Neuron (in vitro differentiated cells): ENCODE measurements around the gene HIRIP3.
A peak's percentile ranks its signal among the peaks of the same experiment; 100 is the strongest.
"Not testable (repeated sequence)": the region's sequence is repeated elsewhere in the genome, so short reads cannot be mapped to it uniquely, and the experiment has no call there.

Experiments used
- H2AFZ ChIP-seq: one replicate; pipeline ENCODE4 v1.6.1; 2013; ENCODE audit warnings: low read depth, mild to moderate bottlenecking, inconsistent platforms, low read length, moderate library complexity
- H3K27me3 ChIP-seq: one replicate; pipeline ENCODE4 v1.6.1; 2013; ENCODE audit warnings: low read length; ENCODE audit not compliant: insufficient read depth
- H3K36me3 ChIP-seq: one replicate; pipeline ENCODE4 v1.6.1; 2013; ENCODE audit warnings: low read length; ENCODE audit not compliant: insufficient read depth
- H3K4me1 ChIP-seq: one replicate; pipeline ENCODE4 v1.6.1; 2013; ENCODE audit warnings: low read length; ENCODE audit not compliant: insufficient read depth
- H3K4me3 ChIP-seq: 2 replicates; pipeline ENCODE4 v1.5.1; 2013; ENCODE audit warnings: mild to moderate bottlenecking, low read length, moderate library complexity
- H3K9me3 ChIP-seq: one replicate; pipeline ENCODE4 v1.6.1; 2013; ENCODE audit warnings: low read length

The HIRIP3 gene

GRCh38 chr16:29995324-29995910 lies at the start of gene HIRIP3:
HIRIP3 (minus strand) TSS chr16:29995617; CDS start chr16:29995605, 12 bp downstream.
- H3K27me3 ChIP-seq: no peaks in the 10 kb centered on the region
- peaks cover 35% of the 10 kb centered on the region for H3K36me3 ChIP-seq
- peak within 1 kb of the TSS; percentile 78 for H2AFZ ChIP-seq
- peaks cover 21% of the 10 kb centered on the region for H3K4me1 ChIP-seq
- H3K9me3 ChIP-seq: no peaks in the 10 kb centered on the region
- peak within 1 kb of the TSS; percentile 73 for H3K4me3 ChIP-seq

- no peaks in the 10 kb centered on the region for H3K27me3 ChIP-seq
- no peaks in the 10 kb centered on the region for H3K36me3 ChIP-seq
- H3K4me1 ChIP-seq: no peaks in the 10 kb centered on the region
- H2AFZ ChIP-seq: no peak overlapping the region
- H3K4me3 ChIP-seq: no peak overlapping the region
- no peaks in the 10 kb centered on the region for H3K9me3 ChIP-seq
Measured at GRCh38 chr16:30041841-30042240, 46.4 kb upstream of the HIRIP3 start.

- not testable (repeated sequence) for H2AFZ ChIP-seq, H3K36me3 ChIP-seq, H3K9me3 ChIP-seq, H3K4me1 ChIP-seq, H3K27me3 ChIP-seq, H3K4me3 ChIP-seq
Measured at GRCh38 chr16:30040690-30041089, 45.3 kb upstream of the HIRIP3 start.

- no peaks in the 10 kb centered on the region for H3K36me3 ChIP-seq
- H3K4me3 ChIP-seq: no peak overlapping the region
Measured at GRCh38 chr16:30040221-30040620, 44.8 kb upstream of the HIRIP3 start.

GRCh38 chr16:30033270-30033669 lies 37.9 kb upstream of the HIRIP3 start:
- Histone ChIP-seq H3K4me1 (peaks cover 17% of the 10 kb centered on the region), H2AFZ (no peak overlapping the region), H3K27me3 (peaks cover 7% of the 10 kb centered on the region), H3K36me3 (no peaks in the 10 kb centered on the region), H3K9me3 (no peaks in the 10 kb centered on the region), H3K4me3 (no peak overlapping the region)

More at GRCh38 chr16:30040221-30040620, 44.8 kb upstream of the HIRIP3 start:
- no peaks in the 10 kb centered on the region for H3K4me1 ChIP-seq
- no peaks in the 10 kb centered on the region for H3K9me3 ChIP-seq
- no peak overlapping the region for H2AFZ ChIP-seq
- no peaks in the 10 kb centered on the region for H3K27me3 ChIP-seq

GRCh38 chr16:30032083-30032819 lies 36.8 kb upstream of the HIRIP3 start:
- H2AFZ ChIP-seq: no peak overlapping the region
- H3K4me1 ChIP-seq: peaks cover 17% of the 10 kb centered on the region
- H3K9me3 ChIP-seq: no peaks in the 10 kb centered on the region
- H3K36me3 ChIP-seq: no peaks in the 10 kb centered on the region
- H3K4me3 ChIP-seq: no peak overlapping the region
- H3K27me3 ChIP-seq: peaks cover 7% of the 10 kb centered on the region

GRCh38 chr16:30031477-30031918 lies 36.1 kb upstream of the HIRIP3 start:
- H2AFZ ChIP-seq: peak overlapping the region; percentile 35
- peaks cover 17% of the 10 kb centered on the region for H3K4me1 ChIP-seq
- peaks cover 7% of the 10 kb centered on the region for H3K27me3 ChIP-seq
- peak overlapping the region; percentile 42 for H3K4me3 ChIP-seq
- no peaks in the 10 kb centered on the region for H3K36me3 ChIP-seq
- H3K9me3 ChIP-seq: no peaks in the 10 kb centered on the region

GRCh38 chr16:30030841-30031413 lies 35.5 kb upstream of the HIRIP3 start, which contains the start of gene TLCD3B:
TLCD3B (minus strand) TSS chr16:30031271; CDS start chr16:30030527, 744 bp downstream.
- Histone ChIP-seq H3K4me3 (peak within 1 kb of the TSS; percentile 42), H3K27me3 (peaks cover 7% of the 10 kb centered on the region), H3K9me3 (no peaks in the 10 kb centered on the region), H2AFZ (peak within 1 kb of the TSS; percentile 35), H3K4me1 (peaks cover 17% of the 10 kb centered on the region), H3K36me3 (no peaks in the 10 kb centered on the region)

GRCh38 chr16:30030011-30030685 lies 34.7 kb upstream of the HIRIP3 start:
- H3K9me3 ChIP-seq: no peaks in the 10 kb centered on the region
- peak overlapping the region; percentile 42 for H3K4me3 ChIP-seq
- peak overlapping the region; percentile 31 for H2AFZ ChIP-seq
- peaks cover 12% of the 10 kb centered on the region for H3K27me3 ChIP-seq
- H3K4me1 ChIP-seq: peaks cover 17% of the 10 kb centered on the region
- H3K36me3 ChIP-seq: no peaks in the 10 kb centered on the region

- H3K9me3 ChIP-seq: no peaks in the 10 kb centered on the region
- H3K27me3 ChIP-seq: peaks cover 12% of the 10 kb centered on the region
- H3K36me3 ChIP-seq: no peaks in the 10 kb centered on the region
- no peak overlapping the region for H3K4me3 ChIP-seq
- no peak overlapping the region for H2AFZ ChIP-seq
- H3K4me1 ChIP-seq: peaks cover 17% of the 10 kb centered on the region
Measured at GRCh38 chr16:30028438-30029076, 33.1 kb upstream of the HIRIP3 start.

- H3K9me3 ChIP-seq: no peaks in the 10 kb centered on the region
- H3K27me3 ChIP-seq: peaks cover 12% of the 10 kb centered on the region
- no peak overlapping the region for H2AFZ ChIP-seq
- peaks cover 17% of the 10 kb centered on the region for H3K4me1 ChIP-seq
- no peaks in the 10 kb centered on the region for H3K36me3 ChIP-seq
- no peak overlapping the region for H3K4me3 ChIP-seq
Measured at GRCh38 chr16:30027588-30028437, 32.4 kb upstream of the HIRIP3 start.

GRCh38 chr16:30026449-30026848 lies 31.0 kb upstream of the HIRIP3 start:
- Histone ChIP-seq H3K9me3 (no peaks in the 10 kb centered on the region), H3K4me3 (no peak overlapping the region), H3K4me1 (peaks cover 8% of the 10 kb centered on the region), H2AFZ (no peak overlapping the region), H3K36me3 (no peaks in the 10 kb centered on the region), H3K27me3 (peaks cover 9% of the 10 kb centered on the region)
